B cell (primary cell): Measurements from ENCODE around the gene RIPK3. TPM values are rescaled to one million over a fixed set of nuclear protein-coding genes. Genes with fewer than 3 reads are reported as not detected.

Experiments used
- ATAC-seq: fragments of 200-7000 bp; cut with Tn5 transposase; one replicate; pipeline ENCODE4 v1.10.0; 2021; ENCODE audit warnings: low read depth, mild to moderate bottlenecking, moderate number of reproducible peaks, moderate library complexity
- CTCF ChIA-PET: fragments of 350-600 bp; sonication (Branson Sonifier 250); formaldehyde crosslinking; loops from one replicate; lab custom pipeline; 2021; ENCODE audit warnings: antibody characterized with exemption, inconsistent platforms; lab: Charles Lee
- POLR2A ChIA-PET: fragments of 350-600 bp; sonication (Branson Sonifier 250); formaldehyde crosslinking; loops from one replicate; lab custom pipeline; 2021; ENCODE audit warnings: antibody characterized with exemption; lab: Charles Lee
- DNase-seq: peaks from one replicate; pipeline ENCODE4 v3.0.0; 2013
- H2AFZ ChIP-seq: 2 replicates; pipeline ENCODE4 v1.6.1; 2012; ENCODE audit warnings: mild to moderate bottlenecking, low read depth, low read length; ENCODE audit not compliant: insufficient read depth, poor library complexity, severe bottlenecking
- H3K27ac ChIP-seq, 2 donors: 1 replicate in 1 of 2; 2 replicates in 1 of 2; pipeline ENCODE4 v1.5.1; 2012 to 2013; ENCODE audit warnings: low read length in 2 of 2, mild to moderate bottlenecking in 2 of 2, moderate library complexity in 1 of 2
- H3K27me3 ChIP-seq, 4 experiments: fragments of 200-600 bp in 1 of 4; sonication (generic) in 1 of 4; replicated peaks in 1 of 4; 1 replicate in 2 of 4; 2 replicates in 2 of 4; pipeline versions ENCODE4 v1.6.1 to v1.7.0; 2013 to 2016; ENCODE audit warnings: low read length in 3 of 4, mild to moderate bottlenecking in 2 of 4, mixed read lengths in 1 of 4, moderate library complexity in 1 of 4; ENCODE audit not compliant: insufficient read depth in 4 of 4, control insufficient read depth in 3 of 4; ENCODE audit errors: control extremely low read depth in 1 of 4
- H3K36me3 ChIP-seq, 2 experiments: replicated peaks in 1 of 2; 1 replicate in 1 of 2; 2 replicates in 1 of 2; pipeline versions ENCODE4 v1.6.1 to v1.7.1; 2013; ENCODE audit warnings: low read length in 1 of 2; ENCODE audit not compliant: insufficient read depth in 2 of 2, control insufficient read depth in 1 of 2; ENCODE audit errors: control extremely low read depth in 1 of 2, extremely low read depth in 1 of 2
- H3K4me1 ChIP-seq, 2 donors: fragments of 200-600 bp in 1 of 2; sonication (generic) in 1 of 2; 1 replicate in 1 of 2; 2 replicates in 1 of 2; pipeline versions ENCODE4 v1.5.1 to v1.6.1; 2013 to 2017; ENCODE audit warnings: low read length in 2 of 2; ENCODE audit not compliant: control insufficient read depth in 2 of 2, insufficient read depth in 2 of 2
- H3K4me2 ChIP-seq: replicated peaks from 2 replicates; pipeline ENCODE3; 2012; ENCODE audit warnings: mild to moderate bottlenecking, low read depth, low read length; ENCODE audit not compliant: poor library complexity, severe bottlenecking
- H3K4me3 ChIP-seq, 5 experiments: fragments of 200-600 bp in 1 of 5; sonication (generic) in 1 of 5; 1 replicate in 3 of 5; 2 replicates in 2 of 5; pipeline versions ENCODE4 v1.5.1 to v1.7.0; 2011 to 2016; ENCODE audit warnings: low read length in 4 of 5, mild to moderate bottlenecking in 4 of 5, low read depth in 2 of 5, control low read depth in 1 of 5, moderate library complexity in 1 of 5; ENCODE audit not compliant: insufficient read depth in 1 of 5; ENCODE audit errors: control extremely low read depth in 1 of 5, extremely low read depth in 1 of 5
- H3K79me2 ChIP-seq: fragments of 200-600 bp; sonication (generic); one replicate; pipeline ENCODE4 v1.6.0; 2016; ENCODE audit warnings: low read length; ENCODE audit not compliant: control insufficient read depth, insufficient read depth
- H3K9ac ChIP-seq: fragments of 200-600 bp; sonication (generic); 2 replicates; pipeline ENCODE4 v1.6.1; 2017; ENCODE audit warnings: mild to moderate bottlenecking, low read length, moderate library complexity
- H3K9me3 ChIP-seq, 3 donors: one replicate each; pipeline versions ENCODE4 v1.6.1 to v1.7.1; 2013; ENCODE audit warnings: low read length in 2 of 3; ENCODE audit not compliant: control insufficient read depth in 2 of 3, insufficient read depth in 1 of 3; ENCODE audit errors: control extremely low read depth in 1 of 3
- H4K20me1 ChIP-seq: 2 replicates; pipeline ENCODE4 v1.6.0; 2012; ENCODE audit warnings: mild to moderate bottlenecking, low read length; ENCODE audit not compliant: insufficient read depth, control insufficient read depth, poor library complexity, severe bottlenecking
- H3K27ac Mint-ChIP-seq: one replicate; pipeline ENCODE4 v1.8.0; 2021; ENCODE audit warnings: mixed read lengths
- H3K27me3 Mint-ChIP-seq: one replicate; pipeline ENCODE4 v1.8.0; 2021; ENCODE audit warnings: mixed read lengths
- H3K4me1 Mint-ChIP-seq: one replicate; pipeline ENCODE4 v1.8.0; 2021; ENCODE audit warnings: mixed read lengths
- H3K4me3 Mint-ChIP-seq: one replicate; pipeline ENCODE4 v1.8.0; 2021; ENCODE audit warnings: mixed read lengths
- H3K9me3 Mint-ChIP-seq: one replicate; pipeline ENCODE4 v1.8.0; 2022; ENCODE audit warnings: mixed read lengths; ENCODE audit not compliant: insufficient read depth
- EZH2 ChIP-seq: IDR thresholded peaks from 2 replicates; pipeline ENCODE4 v1.6.1; 2012; ENCODE audit warnings: borderline replicate concordance, low read depth, mild to moderate bottlenecking, moderate library complexity, low read length; ENCODE audit not compliant: insufficient read depth, poor library complexity, severe bottlenecking
- WGBS: methylation state at CpG from one replicate; pipeline ENCODE4 v1.1.5; 2013; ENCODE audit warnings: missing lambda C conversion rate; ENCODE audit not compliant: insufficient coverage; 5-methylcytosine and 5-hydroxymethylcytosine counted together
- intact Hi-C: fragments of 100-400 bp; cut with micrococcal nuclease; formaldehyde crosslinking; loops from one replicate; pipeline ENCODE4 v1.10.0; 2022
- polyA plus RNA-seq: library from polyadenylated mRNA; depleted of rRNA; stranded (reverse); fragments of >200 nt; gene quantifications from 2 replicates; pipeline ENCODE4 v1.2.3, GENCODE V29; 2012
- total RNA-seq, 2 donors: library from RNA; stranded (reverse); fragments of 120-200 nt in 1 of 2; gene quantifications; 1 replicate in 1 of 2; 2 replicates in 1 of 2; pipeline versions ENCODE4 v1.2.3 to v1.2.4, GENCODE V29; 2013 to 2022
- TF ChIP-seq, protein P1 (sequence below): fragments of 200-600 bp; IDR thresholded peaks from one replicate; pipeline ENCODE4 v1.8.0; 2022; ENCODE audit warnings: antibody characterized with exemption, mild to moderate bottlenecking

Gene RIPK3
- total and polyA plus RNA-seq, 2 donors (not counting 1 experiment from before 2014, with no cell fraction given), result 65.5 to 77.6 TPM

DNA sequence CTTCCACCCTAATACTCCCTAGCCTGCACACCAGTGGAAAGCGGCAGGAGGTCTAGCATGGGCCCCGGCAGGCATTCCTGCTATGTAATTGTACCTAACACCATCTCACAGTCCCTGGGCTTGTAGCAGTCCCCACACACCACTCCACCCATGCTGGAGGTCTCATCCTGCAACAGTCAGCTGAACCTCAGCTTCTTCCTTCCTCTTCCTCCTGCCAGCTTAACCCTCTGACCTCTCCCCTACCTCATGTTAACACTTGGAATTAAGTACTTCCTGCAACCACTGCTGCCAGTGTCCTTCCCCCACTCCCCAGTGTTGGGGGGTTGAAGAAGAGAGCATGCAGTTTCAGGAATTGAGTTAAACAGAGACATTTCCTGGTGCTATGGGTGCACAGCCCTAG is 12.5 kb downstream of the RIPK3 start:
- H3K4me1 ChIP-seq, result peaks cover 12 to 17% of the 10 kb centered on the region in 2 donors
- intact Hi-C loops, result no loop called here
- Mint-ChIP-seq H3K4me1 (peaks cover 22% of the 10 kb centered on the region), H3K9me3 (no peaks in the 10 kb centered on the region), H3K27me3 (peaks cover 1% of the 10 kb centered on the region), H3K27ac (no peak overlapping the region), H3K4me3 (no peak overlapping the region)
- H3K27me3 ChIP-seq, result peaks cover 0 to 6% (median under 1%) of the 10 kb centered on the region in 4 experiments
- H3K4me3 ChIP-seq, result no peak overlapping the region
- peak overlapping the region; percentile 16 for H2AFZ ChIP-seq
- no peak overlapping the region for H3K27ac ChIP-seq
- no peaks in the 10 kb centered on the region for H3K79me2 ChIP-seq
- ChIA-PET CTCF (interaction anchor here (0.6 to 16.1 kb wide), 14 partner anchors 9 to 1533 kb away, joined by 3 to 650 read pairs (median 4); partner anchors contain the start of genes CBLN3, CIDEB, KHNYN and LTB4R), POLR2A (no interaction called here)
- no peak for ATAC-seq
- no peak for DNase-seq
- 77% methylated on average over 2 of the region's 2 CpGs for WGBS
- H4K20me1 ChIP-seq, result no peaks in the 10 kb centered on the region
- H3K9ac ChIP-seq, result no peak overlapping the region
- TF ChIP-seq, protein P1, sequence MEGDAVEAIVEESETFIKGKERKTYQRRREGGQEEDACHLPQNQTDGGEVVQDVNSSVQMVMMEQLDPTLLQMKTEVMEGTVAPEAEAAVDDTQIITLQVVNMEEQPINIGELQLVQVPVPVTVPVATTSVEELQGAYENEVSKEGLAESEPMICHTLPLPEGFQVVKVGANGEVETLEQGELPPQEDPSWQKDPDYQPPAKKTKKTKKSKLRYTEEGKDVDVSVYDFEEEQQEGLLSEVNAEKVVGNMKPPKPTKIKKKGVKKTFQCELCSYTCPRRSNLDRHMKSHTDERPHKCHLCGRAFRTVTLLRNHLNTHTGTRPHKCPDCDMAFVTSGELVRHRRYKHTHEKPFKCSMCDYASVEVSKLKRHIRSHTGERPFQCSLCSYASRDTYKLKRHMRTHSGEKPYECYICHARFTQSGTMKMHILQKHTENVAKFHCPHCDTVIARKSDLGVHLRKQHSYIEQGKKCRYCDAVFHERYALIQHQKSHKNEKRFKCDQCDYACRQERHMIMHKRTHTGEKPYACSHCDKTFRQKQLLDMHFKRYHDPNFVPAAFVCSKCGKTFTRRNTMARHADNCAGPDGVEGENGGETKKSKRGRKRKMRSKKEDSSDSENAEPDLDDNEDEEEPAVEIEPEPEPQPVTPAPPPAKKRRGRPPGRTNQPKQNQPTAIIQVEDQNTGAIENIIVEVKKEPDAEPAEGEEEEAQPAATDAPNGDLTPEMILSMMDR, result no peak
- no peak for TF ChIP-seq EZH2
- H3K36me3 ChIP-seq, result no peaks in the 10 kb centered on the region
- H3K4me2 ChIP-seq, result no peak overlapping the region
- peaks cover 0 to under 1% (median 0%) of the 10 kb centered on the region in 3 donors for H3K9me3 ChIP-seq

- Histone ChIP-seq H2AFZ (no peak overlapping the region), H3K4me2 (no peak overlapping the region), H3K9me3 (no peaks in the 10 kb centered on the region), H3K27me3 (peaks cover 0 to 6% (median 0%) of the 10 kb centered on the region in 4 experiments), H3K4me1 (peaks cover 5 to 9% of the 10 kb centered on the region in 2 donors), H3K79me2 (no peaks in the 10 kb centered on the region), H3K27ac (no peak overlapping the region), H4K20me1 (no peaks in the 10 kb centered on the region), H3K4me3 (no peak overlapping the region), H3K9ac (no peak overlapping the region), H3K36me3 (no peaks in the 10 kb centered on the region)
- TF ChIP-seq, protein P1, result no peak
- TF ChIP-seq EZH2, result no peak
- WGBS, result 93% methylated on average over 6 of the region's 9 CpGs
- no peak overlapping the region for H3K27ac Mint-ChIP-seq
- H3K9me3 Mint-ChIP-seq, result no peaks in the 10 kb centered on the region
- ATAC-seq (no peak), DNase-seq (no peak)
- ChIA-PET CTCF (interaction anchor here (1.9 to 9.1 kb wide), 4 partner anchors 18 to 111 kb away, joined by 5 to 65 read pairs (median 12); partner anchors contain the start of genes CIDEB and LTB4R2), POLR2A (interaction anchor here (0.8 kb wide), 1 partner anchor 15 kb away, joined by 5 read pairs; the partner anchor contains the start of gene LTB4R)
- H3K27me3 Mint-ChIP-seq, result no peaks in the 10 kb centered on the region
- intact Hi-C loops, result no loop called here
- H3K4me1 Mint-ChIP-seq, result peaks cover 15% of the 10 kb centered on the region
- H3K4me3 Mint-ChIP-seq, result no peak overlapping the region
Measured at GRCh38 chr14:24325963-24326362, 13.8 kb downstream of the RIPK3 start.
